Stimulated activated CD4-positive, alpha-beta T cell treated with anti-CD3 and anti-CD28 coated beads, Interleukin-15, amount 100 ng/mL, for 1 hour (primary cell): Measurements from ENCODE around the gene UBL5.

Source experiments
- DNase-seq, 2 donors: peaks; one replicate each; pipeline ENCODE4 v3.0.0-alpha.2; 2020; ENCODE audit warnings: low read depth in 1 of 2, low spot score in 1 of 2

UBL5 gene

DNA sequence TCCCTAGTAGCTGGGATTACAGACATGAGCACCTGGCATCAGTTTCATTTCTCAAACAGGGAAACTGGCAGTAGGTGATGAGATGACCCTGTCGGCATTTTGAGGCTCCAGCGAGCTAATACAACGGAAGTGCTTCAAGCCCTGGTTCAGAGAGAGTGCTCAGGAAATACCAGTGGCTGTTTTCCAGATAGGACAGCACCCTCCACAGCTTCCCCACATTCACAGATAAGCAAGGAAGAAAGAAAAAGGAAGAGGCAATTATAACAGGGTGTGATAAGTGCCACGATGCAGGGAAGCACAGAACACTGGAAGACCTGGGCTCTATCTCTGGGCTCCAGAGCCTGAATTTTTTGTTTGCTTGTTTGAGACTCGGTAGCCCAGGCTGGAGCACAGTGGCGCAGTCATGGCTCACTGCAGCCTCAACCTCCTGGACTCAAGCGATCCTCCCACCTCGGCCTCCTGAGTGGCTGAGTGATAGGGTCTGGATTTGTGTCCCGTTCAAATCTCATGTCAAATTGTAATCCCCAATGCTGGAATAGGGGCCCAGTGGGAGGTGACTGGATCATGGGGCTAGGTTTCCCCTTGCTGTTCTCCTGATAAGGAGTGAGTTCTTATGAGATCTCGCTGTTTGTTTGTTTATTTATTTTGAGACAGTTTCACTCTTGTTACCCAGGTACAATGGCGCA is 50.9 kb downstream of the UBL5 start:
- DNase-seq, result no peak
